NCI-H1105 treated with DMSO at 0.1 percent for 48 hours (cell line): Measurements from ENCODE around the gene AKAP11.

Experiments used
- DNase-seq: peaks from one replicate; lab custom pipeline; 2025; lab: John Stamatoyannopoulos, UW

Gene AKAP11

GRCh38 chr13:42272804-42273175 is 838 bp downstream of the AKAP11 start:
- DNase-seq = no peak

GRCh38 chr13:42274386-42275097 is 2.6 kb downstream of the AKAP11 start:
- no peak for DNase-seq

- DNase-seq = no peak
Measured at GRCh38 chr13:42275098-42275471, 3.1 kb downstream of the AKAP11 start.

DNA sequence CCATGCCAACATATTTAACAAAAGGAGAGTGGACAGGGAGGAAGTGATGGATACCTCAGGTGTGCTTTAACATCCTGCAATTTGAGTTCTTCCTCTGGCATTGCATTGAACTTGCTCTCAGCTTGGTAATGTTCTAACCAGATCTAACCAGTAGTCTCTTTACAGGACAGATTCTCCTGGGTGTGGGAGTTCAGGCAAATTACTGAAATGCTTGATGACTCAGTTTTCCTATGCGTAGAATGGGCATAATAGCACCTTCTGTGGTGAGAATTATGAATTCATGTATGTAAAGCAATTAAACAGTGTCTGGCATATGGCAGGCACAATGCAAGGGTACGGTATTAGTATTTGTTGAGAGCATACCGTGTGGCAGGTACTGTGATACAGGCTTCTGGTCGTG is 3.6 kb downstream of the AKAP11 start:
- no peak for DNase-seq

- DNase-seq = no peak
Measured at GRCh38 chr13:42276683-42277082, 4.7 kb downstream of the AKAP11 start.

DNA sequence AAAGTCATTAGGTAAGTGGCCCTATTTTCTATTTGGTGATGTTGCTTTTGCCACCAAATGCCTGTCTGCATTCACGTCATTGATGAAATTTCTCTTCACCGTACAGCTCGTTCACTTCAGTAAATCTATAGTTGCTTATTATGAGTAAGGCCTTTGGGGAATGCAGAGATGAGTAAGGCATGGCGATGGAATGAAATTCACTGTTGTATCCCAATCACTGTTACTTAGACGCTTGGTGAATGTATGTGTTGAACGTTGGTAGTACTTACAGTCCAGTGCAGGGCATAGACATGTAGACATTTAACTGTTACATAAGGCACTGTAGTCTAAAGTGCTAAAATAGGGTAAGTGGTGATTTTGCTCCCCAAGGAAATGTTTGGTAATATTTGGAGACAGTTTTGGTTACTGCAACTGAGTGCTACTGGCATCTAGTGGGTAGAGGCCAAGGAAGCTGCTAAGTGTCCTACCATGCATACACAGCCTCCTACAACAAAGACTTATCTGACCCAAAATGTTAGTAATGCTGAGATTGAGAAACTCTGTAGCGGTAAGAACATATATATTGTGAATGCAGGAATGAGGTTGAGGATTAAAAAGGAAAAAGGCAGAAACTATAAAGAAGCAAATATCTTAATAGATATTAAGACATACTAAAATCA is 5.8 kb downstream of the AKAP11 start:
- no peak for DNase-seq

- DNase-seq = no peak
Measured at GRCh38 chr13:42279080-42279479, 7.1 kb downstream of the AKAP11 start.

DNA sequence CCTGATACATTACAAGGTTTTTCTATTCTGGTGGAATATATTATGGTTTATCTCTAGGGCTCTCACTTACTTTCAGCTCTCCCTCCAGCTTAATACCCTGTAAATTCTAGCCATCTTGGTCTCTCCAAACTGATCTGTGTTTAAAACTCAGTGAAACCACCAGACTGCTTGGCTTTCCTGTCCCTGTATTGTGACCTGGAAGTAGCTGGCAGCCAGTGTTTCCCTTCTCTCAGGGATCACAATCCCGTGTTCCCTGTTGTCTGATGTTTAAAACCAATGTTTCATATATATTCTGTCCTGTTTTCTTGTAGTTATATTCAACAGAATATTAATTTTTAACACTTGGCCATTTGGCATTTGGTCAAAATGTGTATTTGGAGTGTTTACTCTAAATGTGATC is 8.0 kb downstream of the AKAP11 start:
- no peak for DNase-seq

- no peak for DNase-seq
Measured at GRCh38 chr13:42280537-42280936, 8.6 kb downstream of the AKAP11 start.

GRCh38 chr13:42283574-42283973 is 11.6 kb downstream of the AKAP11 start:
- peak; percentile 50 for DNase-seq

DNA sequence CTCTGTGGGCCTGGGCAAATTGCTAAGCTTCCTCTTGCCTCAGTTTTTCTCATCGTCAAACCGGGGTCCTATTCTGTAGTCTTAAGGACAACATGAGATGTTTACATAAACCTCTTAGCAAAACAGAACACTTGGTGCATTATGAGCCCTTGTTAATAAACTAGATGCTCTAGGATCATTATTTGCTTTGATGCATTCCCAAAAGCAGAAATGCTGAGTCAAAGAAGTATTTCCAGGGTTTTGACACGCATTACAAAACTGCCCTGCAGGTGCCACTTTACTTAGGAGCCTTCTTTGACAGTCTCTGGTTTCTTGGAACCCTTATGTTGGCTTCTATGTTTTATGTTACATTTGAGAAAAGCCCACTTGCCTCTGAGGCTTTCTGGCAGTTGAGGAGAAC is 12.1 kb downstream of the AKAP11 start:
- DNase-seq = no peak

GRCh38 chr13:42298392-42298791 is 26.4 kb downstream of the AKAP11 start:
- no peak for DNase-seq

DNA sequence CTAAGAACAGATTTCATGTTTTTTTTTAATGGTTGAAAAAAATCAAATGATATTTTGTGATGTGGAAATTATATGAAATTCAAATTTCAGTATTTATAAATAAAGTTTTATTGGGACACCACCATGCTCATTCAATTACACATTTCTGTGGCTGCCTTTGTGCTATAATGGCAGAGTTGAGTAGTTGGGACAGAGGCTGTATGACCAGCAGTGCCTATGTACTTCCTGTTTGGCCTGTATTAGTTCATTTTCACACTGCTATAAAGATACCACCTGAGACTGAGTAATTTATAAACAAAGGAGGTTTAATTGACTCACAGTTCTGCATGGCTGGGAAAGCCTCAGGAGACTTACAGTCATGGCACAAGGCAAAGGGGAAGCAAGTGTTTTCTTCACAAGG is 33.6 kb downstream of the AKAP11 start:
- no peak for DNase-seq

GRCh38 chr13:42307461-42307860 is 35.5 kb downstream of the AKAP11 start:
- no peak for DNase-seq

GRCh38 chr13:42312817-42313431 is 41.0 kb downstream of the AKAP11 start:
- DNase-seq = no peak

DNA sequence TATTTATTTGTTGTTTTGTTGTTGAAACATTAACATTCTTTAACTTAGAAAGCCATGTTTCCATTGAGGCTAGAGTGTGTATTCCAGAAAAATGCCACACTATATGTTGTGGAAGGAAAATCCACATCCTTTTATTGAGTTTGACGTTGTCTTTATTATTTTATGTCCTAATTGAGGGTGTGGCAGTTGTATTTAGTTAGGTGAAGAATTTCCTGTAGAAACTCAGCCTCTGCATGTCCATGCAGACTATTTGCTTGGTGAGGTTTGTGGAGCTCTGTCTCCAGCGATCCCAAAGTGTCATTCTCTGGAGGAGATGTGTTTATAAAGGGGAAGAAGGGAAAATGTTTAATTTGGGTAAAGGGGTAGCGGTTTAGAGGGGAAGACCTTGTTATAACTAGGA is 46.6 kb downstream of the AKAP11 start:
- no peak for DNase-seq

- DNase-seq = no peak
Measured at GRCh38 chr13:42320375-42320787, 48.4 kb downstream of the AKAP11 start.

- DNase-seq = no peak
Measured at GRCh38 chr13:42322806-42323205, 50.9 kb downstream of the AKAP11 start.

- DNase-seq = no peak
Measured at GRCh38 chr13:42324704-42325103, 52.8 kb downstream of the AKAP11 start.

- no peak for DNase-seq
Measured at GRCh38 chr13:42327725-42328124, 55.8 kb downstream of the AKAP11 start.

DNA sequence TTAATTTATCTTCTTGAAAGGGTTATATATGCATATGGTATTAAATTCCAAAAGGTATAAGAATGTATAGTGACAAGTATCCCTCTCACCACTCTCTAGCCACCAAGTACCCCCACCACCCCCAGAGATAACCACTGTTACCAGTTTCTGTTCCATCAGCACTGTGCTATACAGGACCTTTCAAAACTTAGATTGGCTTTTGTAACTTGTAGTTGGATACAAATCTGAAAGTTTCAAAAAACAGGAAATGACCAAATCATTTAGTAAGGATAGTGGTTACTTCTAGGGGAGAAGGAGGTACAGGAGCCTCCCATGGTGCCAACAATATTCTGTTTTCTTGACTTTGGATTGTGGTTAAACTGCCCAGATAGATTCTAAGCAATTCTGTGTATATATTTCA is 56.7 kb downstream of the AKAP11 start:
- no peak for DNase-seq

DNA sequence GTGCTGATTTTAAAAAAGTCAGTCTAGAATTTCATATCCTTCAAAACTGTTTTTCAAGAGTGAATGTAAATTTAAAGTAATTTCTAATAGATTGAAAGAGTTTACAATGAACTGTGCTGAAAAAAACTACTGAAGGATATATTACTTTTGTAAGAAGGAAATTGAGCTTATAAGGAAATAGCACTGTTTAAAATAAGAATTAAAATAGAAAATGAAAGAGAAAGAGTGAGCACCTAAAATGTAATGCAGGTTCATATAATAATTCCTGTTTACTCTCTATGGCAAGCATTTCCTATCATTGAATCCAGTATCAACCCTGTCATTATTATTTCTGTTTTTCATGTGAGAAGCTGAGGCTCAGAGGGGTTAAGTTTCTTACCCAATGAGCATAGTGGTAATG is 57.3 kb downstream of the AKAP11 start:
- DNase-seq = no peak

- no peak for DNase-seq
Measured at GRCh38 chr13:42331009-42331408, 59.1 kb downstream of the AKAP11 start.
